NCI-H1930 (cell line): ENCODE results near the gene ACAN.

Experiments used
- DNase-seq, 2 experiments: peaks; one replicate each; lab custom pipeline; 2025; lab: John Stamatoyannopoulos, UW

The ACAN gene

GRCh38 chr15:88843334-88843733, 40.1 kb downstream of the ACAN start:
- DNase-seq = no peak

GRCh38 chr15:88844749-88845386, 41.6 kb downstream of the ACAN start:
- DNase-seq = no peak

GRCh38 chr15:88845616-88846015, 42.4 kb downstream of the ACAN start:
- DNase-seq = no peak

GRCh38 chr15:88847144-88847543, 43.9 kb downstream of the ACAN start:
- no peak for DNase-seq

GRCh38 chr15:88848203-88848602, 45.0 kb downstream of the ACAN start:
- DNase-seq = no peak

- DNase-seq = no peak
Observed at GRCh38 chr15:88849376-88850072, 46.3 kb downstream of the ACAN start.

- no peak for DNase-seq
Observed at GRCh38 chr15:88852476-88852875, 49.2 kb downstream of the ACAN start.

- DNase-seq = no peak
Observed at GRCh38 chr15:88858934-88859333, 55.7 kb downstream of the ACAN start.

GRCh38 chr15:88859550-88859949, 56.3 kb downstream of the ACAN start:
- no peak for DNase-seq

GRCh38 chr15:88860212-88860611, 57.0 kb downstream of the ACAN start:
- DNase-seq = no peak

GRCh38 chr15:88863412-88863811, 60.2 kb downstream of the ACAN start:
- no peak for DNase-seq

GRCh38 chr15:88864861-88865497, 61.7 kb downstream of the ACAN start:
- no peak for DNase-seq

GRCh38 chr15:88865498-88866099, 62.4 kb downstream of the ACAN start:
- no peak for DNase-seq

- DNase-seq = no peak
Observed at GRCh38 chr15:88866295-88866881, 63.2 kb downstream of the ACAN start.

- DNase-seq = no peak
Observed at GRCh38 chr15:88871313-88871712, 68.1 kb downstream of the ACAN start.

- DNase-seq = no peak
Observed at GRCh38 chr15:88872106-88872505, 68.9 kb downstream of the ACAN start.

GRCh38 chr15:88872706-88873105, 69.5 kb downstream of the ACAN start:
- DNase-seq = no peak

- DNase-seq = no peak
Observed at GRCh38 chr15:88873786-88874185, 70.5 kb downstream of the ACAN start.

GRCh38 chr15:88874275-88874674, 71.0 kb downstream of the ACAN start:
- DNase-seq = no peak

- DNase-seq = no peak
Observed at GRCh38 chr15:88874684-88875083, 71.4 kb downstream of the ACAN start.

- no peak for DNase-seq
Observed at GRCh38 chr15:88876573-88876972, 73.3 kb downstream of the ACAN start.

GRCh38 chr15:88877415-88877814, 74.2 kb downstream of the ACAN start:
- no peak for DNase-seq

- no peak for DNase-seq
Observed at GRCh38 chr15:88877906-88878305, 74.7 kb downstream of the ACAN start.
